Ovary (tissue), 3 donors: Measurements from ENCODE around the gene GKN2.

ENCODE experiments used
- CTCF ChIP-seq, 3 donors: fragments of 450-650 bp in 2 of 3; fragments of 200-600 bp in 1 of 3; IDR thresholded peaks; one replicate each; pipeline versions ENCODE4 v1.5.1 to v1.8.0; 2016 to 2022; ENCODE audit warnings: antibody characterized with exemption in 3 of 3, mild to moderate bottlenecking in 1 of 3
- POLR2A ChIP-seq: fragments of 450-650 bp; IDR thresholded peaks from one replicate; pipeline ENCODE4 v1.6.1; 2017; ENCODE audit warnings: antibody characterized with exemption, mild to moderate bottlenecking, moderate library complexity
- donor health status: DM: no; HTN: no; CAD: no.

GRCh38 chr2:68952887-68953521 is at the start of gene GKN2:
- TF ChIP-seq CTCF (IDR thresholded peaks at IDR 0.05) (no peak), POLR2A (no peak)
